Measurements from ENCODE around the gene CUL7. TPM values are rescaled to one million over a fixed set of nuclear protein-coding genes. Genes with fewer than 3 reads are reported as not detected.

CUL7 gene
- total RNA-seq, 1 experiment from 2014 or later, result 22.8 TPM

DNA sequence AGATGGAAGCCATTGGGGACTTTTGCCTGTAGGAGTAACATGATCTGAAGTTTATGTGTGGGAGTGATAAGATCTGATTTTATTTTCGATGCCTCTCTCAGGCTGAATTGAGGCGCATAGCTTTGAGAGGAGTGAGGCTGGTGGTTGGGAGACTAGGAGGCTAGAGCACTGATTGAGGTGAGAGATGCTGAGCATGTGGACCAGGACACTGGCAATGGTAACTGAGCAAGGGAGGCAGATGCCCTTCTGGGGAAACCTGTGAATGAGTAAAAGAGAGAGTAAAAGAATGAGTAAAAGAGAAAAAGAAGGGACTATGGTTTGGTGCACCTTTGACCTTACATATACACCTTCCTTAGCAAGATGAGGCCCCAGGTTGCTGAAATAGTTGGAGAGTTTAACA is 29.2 kb downstream of the CUL7 start:
- Histone ChIP-seq H3K4me2 (no peak overlapping the region), H3K9me3 (ENCODE audit: insufficient read depth, low read depth) (no peaks in the 10 kb centered on the region), H2AFZ (no peak overlapping the region), H3K27ac (no peak overlapping the region), H3K36me3 (ENCODE audit: low read depth) (peaks cover 39% of the 10 kb centered on the region), H3K9me2 (ENCODE audit: insufficient read depth) (no peaks in the 10 kb centered on the region), H3K79me2 (ENCODE audit: low read depth) (peaks cover 36% of the 10 kb centered on the region), H3K4me3 (no peak overlapping the region), H3K27me3 (ENCODE audit: insufficient read depth, low read depth) (no peaks in the 10 kb centered on the region), H3K4me1 (replicated peaks; ENCODE audit: insufficient read depth) (0 out of 2 replicates have a peak, but pooled peaks cover 10% of the 10 kb centered on the region), H3F3A (ENCODE audit: insufficient read depth, low read depth) (peaks cover 28% of the 10 kb centered on the region; the same call in 1 of the 2 replicates), H4K20me1 (ENCODE audit: insufficient read depth) (no peaks in the 10 kb centered on the region; the same call in 1 of the 2 replicates)
- CTCF ChIA-PET, result interaction anchor here (0.6 kb wide), 1 partner anchor 431 kb away, joined by 3 read pairs; the partner anchor contains the start of gene DLK2
- TF ChIP-seq EZH2 (IDR thresholded peaks at IDR 0.05; ENCODE audit: low read depth) (no peak), CTCF (conservative IDR thresholded peaks at IDR 0.05) (no peak)
- intact Hi-C loops (cut with micrococcal nuclease; ENCODE audit: unreplicated experiment), result no loop called here
- no peak for DNase-seq
- POLR2A ChIA-PET (ENCODE audit: unreplicated experiment), result interaction anchor here (0.6 kb wide), 1 partner anchor 110 kb away, joined by 5 read pairs; no protein-coding TSS in a partner anchor
- BruUV-seq (replicated peaks), result no TSS peak

- Histone ChIP-seq H3K27me3 (ENCODE audit: insufficient read depth, low read depth) (no peaks in the 10 kb centered on the region), H3K79me2 (ENCODE audit: low read depth) (peaks cover 41% of the 10 kb centered on the region), H3K4me3 (peak within 1 kb of the TSS; percentile 79), H3K9me2 (ENCODE audit: insufficient read depth) (no peaks in the 10 kb centered on the region), H4K20me1 (ENCODE audit: insufficient read depth) (peaks cover 3% of the 10 kb centered on the region), H3K4me1 (replicated peaks; ENCODE audit: insufficient read depth) (0 out of 2 replicates have a peak, but pooled peaks cover 10% of the 10 kb centered on the region), H3K9me3 (ENCODE audit: insufficient read depth, low read depth) (no peaks in the 10 kb centered on the region), H3K4me2 (peak within 1 kb of the TSS; percentile 88), H3K36me3 (ENCODE audit: low read depth) (peaks cover 31% of the 10 kb centered on the region), H3F3A (ENCODE audit: insufficient read depth, low read depth) (peaks cover 30% of the 10 kb centered on the region; the same call in 1 of the 2 replicates), H2AFZ (peak within 1 kb of the TSS; percentile 83), H3K27ac (peak within 1 kb of the TSS; percentile 46)
- CTCF ChIA-PET, result no interaction called here
- DNase-seq, result peak; percentile 62 to 66
- intact Hi-C loops (cut with micrococcal nuclease; ENCODE audit: unreplicated experiment), result no loop called here
- POLR2A ChIA-PET (ENCODE audit: unreplicated experiment), result interaction anchor here (0.6 to 0.8 kb wide), 4 partner anchors 62 to 1298 kb away, joined by 3 to 6 read pairs (median 4); partner anchors contain the start of gene CNPY3
- TSS peak; percentile 78 for BruUV-seq (replicated peaks)
- TF ChIP-seq CTCF (conservative IDR thresholded peaks at IDR 0.05) (no peak), EZH2 (IDR thresholded peaks at IDR 0.05; ENCODE audit: low read depth) (no peak)
These were observed 32.2 kb downstream of the CUL7 start, which contains the start of gene RRP36 for GRCh38 chr6:43021270-43022047. Gene RRP36 (plus strand): TSS chr6:43021623. CDS start chr6:43021655, 32 bp downstream.

- Histone ChIP-seq H3K4me1 (replicated peaks; ENCODE audit: insufficient read depth) (0 out of 2 replicates have a peak, but pooled peaks cover 10% of the 10 kb centered on the region), H2AFZ (peak overlapping the region; percentile 83; the same call in 1 of the 2 replicates), H3K9me3 (ENCODE audit: insufficient read depth, low read depth) (no peaks in the 10 kb centered on the region), H3K27me3 (ENCODE audit: insufficient read depth, low read depth) (no peaks in the 10 kb centered on the region), H3K9me2 (ENCODE audit: insufficient read depth) (no peaks in the 10 kb centered on the region), H3F3A (ENCODE audit: insufficient read depth, low read depth) (peaks cover 30% of the 10 kb centered on the region; the same call in 1 of the 2 replicates), H3K27ac (peak overlapping the region; percentile 46), H3K79me2 (ENCODE audit: low read depth) (peaks cover 47% of the 10 kb centered on the region), H3K4me3 (peak overlapping the region; percentile 79; the same call in 1 of the 2 replicates), H3K4me2 (peak overlapping the region; percentile 88), H3K36me3 (ENCODE audit: low read depth) (peaks cover 24% of the 10 kb centered on the region), H4K20me1 (ENCODE audit: insufficient read depth) (peaks cover 3% of the 10 kb centered on the region)
- no peak for DNase-seq
- POLR2A ChIA-PET (ENCODE audit: unreplicated experiment), result interaction anchor here (0.6 to 0.8 kb wide), 3 partner anchors 61 to 1298 kb away, joined by 3 to 6 read pairs (median 4); partner anchors contain the start of gene CNPY3
- CTCF ChIA-PET, result no interaction called here
- intact Hi-C loops (cut with micrococcal nuclease; ENCODE audit: unreplicated experiment), result no loop called here
- no TSS peak for BruUV-seq (replicated peaks)
- TF ChIP-seq EZH2 (IDR thresholded peaks at IDR 0.05; ENCODE audit: low read depth), result no peak
- TF ChIP-seq CTCF (conservative IDR thresholded peaks at IDR 0.05), result no peak
These were observed 32.8 kb downstream of the CUL7 start for GRCh38 chr6:43020847-43021246.

Data from PC-9 (cell line).